K562 (cell line): Measurements from ENCODE around the gene CCDC106. TPM values are rescaled to one million over a fixed set of nuclear protein-coding genes. Genes with fewer than 3 reads are reported as not detected.
A peak's percentile ranks its signal among the peaks of the same experiment; 100 is the strongest.

Experiments
- BCOR ChIP-seq: fragments of 450-650 bp; IDR thresholded peaks from 2 replicates; pipeline ENCODE4 v1.6.1; 2016
- FOXA3 ChIP-seq, 2 experiments: fragments of 450-650 bp in 1 of 2; sonication (generic) in 1 of 2; formaldehyde crosslinking; IDR thresholded peaks in 1 of 2; conservative IDR thresholded peaks in 1 of 2; 2 replicates each; pipeline versions ENCODE4 v1.4.0 to v1.8.0; 2020 to 2022; ENCODE audit warnings: mild to moderate bottlenecking in 2 of 2, missing genetic modification reagents in 1 of 2
- KDM5B ChIP-seq: fragments of 200-600 bp; sonication (generic); IDR thresholded peaks from 2 replicates; pipeline ENCODE4 v1.6.1; 2012; ENCODE audit warnings: low read depth, mild to moderate bottlenecking, moderate library complexity, low read length, control low read depth, inconsistent platforms; ENCODE audit not compliant: insufficient replicate concordance
- NR2C2 ChIP-seq, 2 experiments: fragments of 200-800 bp in 1 of 2; sonication (Bioruptor generic) in 1 of 2; sonication (generic) in 1 of 2; formaldehyde crosslinking in 1 of 2; IDR thresholded peaks; 2 replicates each; pipeline versions ENCODE4 v1.6.1 to v1.8.0; 2016 to 2022; ENCODE audit warnings: mild to moderate bottlenecking in 1 of 2, missing compliant biosample characterization in 1 of 2, missing genetic modification characterization in 1 of 2, missing genetic modification reagents in 1 of 2
- POLR2A ChIP-seq: fragments of 450-650 bp; conservative IDR thresholded peaks from 2 replicates; pipeline ENCODE4 v1.6.1; 2016
- RBM15 ChIP-seq: fragments of 200-400 bp; formaldehyde crosslinking; IDR thresholded peaks from 2 replicates; pipeline ENCODE4 v1.6.1; 2018; ENCODE audit warnings: mild to moderate bottlenecking, low read length, moderate library complexity; ENCODE audit not compliant: insufficient read depth
- polyA plus RNA-seq, 8 experiments: library from polyadenylated mRNA; depleted of rRNA in 4 of 8; stranded (reverse) in 5 of 8; unstranded in 3 of 8; fragments of >200 nt; fragmentation: Nextera tagmentation in 2 of 8; fragmentation: Illumina TruSeq in 1 of 8; extraction: Ambion mirVana in 2 of 8; extraction: Trizol in 1 of 8; gene quantifications; 2 replicates each; pipeline versions ENCODE4 v1.2.1 to v1.2.3, GENCODE V29; 2011 to 2014; ENCODE audit warnings: inconsistent platforms in 1 of 8, missing spikeins in 1 of 8
- total RNA-seq, 7 experiments: library from RNA; depleted of rRNA in 6 of 7; stranded (reverse); fragments of >200 nt in 6 of 7; fragmentation: Illumina TruSeq in 2 of 7; extraction: Trizol in 2 of 7; gene quantifications; 2 replicates each; pipeline versions ENCODE4 v1.2.1 to v1.2.3, GENCODE V29; 2011 to 2021; ENCODE audit warnings: low replicate concordance in 1 of 7
- TF ChIP-seq, protein P1 (sequence below), 2 experiments: fragments of 450-650 bp; formaldehyde crosslinking in 1 of 2; IDR thresholded peaks; 2 replicates each; pipeline versions ENCODE4 v1.4.0 to v1.6.1; 2014 to 2020; ENCODE audit warnings: mild to moderate bottlenecking in 2 of 2, borderline replicate concordance in 1 of 2, low read depth in 1 of 2
- TF ChIP-seq, protein P2 (sequence below): fragments of 150-350 bp; conservative IDR thresholded peaks from 2 replicates; pipeline ENCODE4 v1.6.1; 2014; ENCODE audit warnings: low read length
- TF ChIP-seq, protein P3 (sequence below): sonication (generic); IDR thresholded peaks from 2 replicates; pipeline ENCODE4 v1.6.1; 2016
- TF ChIP-seq, protein P4 (sequence below): fragments of 450-650 bp; IDR thresholded peaks from 2 replicates; pipeline ENCODE4 v1.6.1; 2016; ENCODE audit warnings: low read depth, mild to moderate bottlenecking, moderate library complexity
- TF ChIP-seq, protein P5 (sequence below): fragments of 250-450 bp; sonication (Bioruptor Pico); IDR thresholded peaks from 2 replicates; pipeline ENCODE4 v1.5.0; 2021

The CCDC106 gene
- total and polyA plus RNA-seq, 9 of the 15 experiments (the other 6 are each of a cell fraction or from before 2014, with no cell fraction given) = 0.10 to 27.5 (median 15.0) TPM; not detected in 1

DNA sequence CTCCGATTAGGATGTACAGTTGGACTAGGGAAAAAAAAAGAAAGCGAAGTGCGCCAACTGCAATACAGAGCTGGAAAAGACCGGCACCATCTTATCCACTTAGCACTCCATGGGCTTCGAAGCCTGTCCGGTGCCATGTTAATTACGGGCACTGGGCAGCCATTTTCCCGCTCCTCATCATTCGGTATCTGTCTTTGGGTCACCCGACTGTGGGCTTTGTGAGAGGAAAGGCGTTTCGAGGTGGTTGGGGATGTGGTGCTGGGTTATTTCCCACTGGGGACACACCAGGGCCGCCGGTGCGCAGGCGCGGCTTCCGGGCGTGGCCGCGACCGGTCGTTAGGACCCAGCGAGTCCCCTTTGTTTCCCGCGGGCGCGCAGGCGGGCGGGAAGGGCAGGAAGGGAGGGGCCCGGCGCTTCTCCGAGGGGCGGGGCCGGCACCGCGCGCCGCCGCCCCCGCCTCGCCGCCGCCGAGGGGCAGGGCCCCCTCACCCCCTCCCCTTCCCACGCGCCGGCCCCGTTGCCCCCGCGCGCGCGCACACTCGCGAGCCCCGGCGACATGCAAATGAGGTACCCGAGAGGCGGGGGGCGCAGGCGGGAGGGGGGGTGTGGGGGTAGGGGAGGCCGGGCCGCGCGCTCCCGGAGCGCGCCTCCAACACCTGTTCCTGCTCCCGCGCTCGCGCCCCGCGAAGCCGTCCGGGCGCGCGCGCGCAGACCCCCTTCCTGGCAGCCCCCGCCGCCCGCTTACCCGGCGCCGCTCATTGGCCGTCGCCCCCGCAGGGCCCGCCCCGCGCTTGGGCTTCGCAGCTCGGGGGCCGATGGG, 48.0 kb upstream of the CCDC106 start, which contains the start of gene ZNF524 (continued):
- TF ChIP-seq, protein P1, sequence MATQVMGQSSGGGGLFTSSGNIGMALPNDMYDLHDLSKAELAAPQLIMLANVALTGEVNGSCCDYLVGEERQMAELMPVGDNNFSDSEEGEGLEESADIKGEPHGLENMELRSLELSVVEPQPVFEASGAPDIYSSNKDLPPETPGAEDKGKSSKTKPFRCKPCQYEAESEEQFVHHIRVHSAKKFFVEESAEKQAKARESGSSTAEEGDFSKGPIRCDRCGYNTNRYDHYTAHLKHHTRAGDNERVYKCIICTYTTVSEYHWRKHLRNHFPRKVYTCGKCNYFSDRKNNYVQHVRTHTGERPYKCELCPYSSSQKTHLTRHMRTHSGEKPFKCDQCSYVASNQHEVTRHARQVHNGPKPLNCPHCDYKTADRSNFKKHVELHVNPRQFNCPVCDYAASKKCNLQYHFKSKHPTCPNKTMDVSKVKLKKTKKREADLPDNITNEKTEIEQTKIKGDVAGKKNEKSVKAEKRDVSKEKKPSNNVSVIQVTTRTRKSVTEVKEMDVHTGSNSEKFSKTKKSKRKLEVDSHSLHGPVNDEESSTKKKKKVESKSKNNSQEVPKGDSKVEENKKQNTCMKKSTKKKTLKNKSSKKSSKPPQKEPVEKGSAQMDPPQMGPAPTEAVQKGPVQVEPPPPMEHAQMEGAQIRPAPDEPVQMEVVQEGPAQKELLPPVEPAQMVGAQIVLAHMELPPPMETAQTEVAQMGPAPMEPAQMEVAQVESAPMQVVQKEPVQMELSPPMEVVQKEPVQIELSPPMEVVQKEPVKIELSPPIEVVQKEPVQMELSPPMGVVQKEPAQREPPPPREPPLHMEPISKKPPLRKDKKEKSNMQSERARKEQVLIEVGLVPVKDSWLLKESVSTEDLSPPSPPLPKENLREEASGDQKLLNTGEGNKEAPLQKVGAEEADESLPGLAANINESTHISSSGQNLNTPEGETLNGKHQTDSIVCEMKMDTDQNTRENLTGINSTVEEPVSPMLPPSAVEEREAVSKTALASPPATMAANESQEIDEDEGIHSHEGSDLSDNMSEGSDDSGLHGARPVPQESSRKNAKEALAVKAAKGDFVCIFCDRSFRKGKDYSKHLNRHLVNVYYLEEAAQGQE (IDR thresholded peaks at IDR 0.05; ENCODE audit: borderline replicate concordance) = no peak
- TF ChIP-seq, protein P1 (CRISPR knock-in tag; IDR thresholded peaks at IDR 0.05; ENCODE audit: low read depth) = peak; percentile 70; the same call in 1 of the 2 replicates
- TF ChIP-seq NR2C2 (CRISPR knock-in tag; IDR thresholded peaks at IDR 0.05) (peak; percentile 18; the same call in 1 of the 2 replicates), NR2C2 (tag; IDR thresholded peaks at IDR 0.05) (peak; percentile 98), POLR2A (no peak), RBM15 (no peak), BCOR (0 out of 2 replicates have a peak, but pooled peaks have one; percentile 9), KDM5B (no peak), FOXA3 (CRISPR knock-in tag; conservative IDR thresholded peaks at IDR 0.05 in 1 of 2, IDR thresholded peaks at IDR 0.05 in 1 of 2) (no peak)
- TF ChIP-seq, protein P2, sequence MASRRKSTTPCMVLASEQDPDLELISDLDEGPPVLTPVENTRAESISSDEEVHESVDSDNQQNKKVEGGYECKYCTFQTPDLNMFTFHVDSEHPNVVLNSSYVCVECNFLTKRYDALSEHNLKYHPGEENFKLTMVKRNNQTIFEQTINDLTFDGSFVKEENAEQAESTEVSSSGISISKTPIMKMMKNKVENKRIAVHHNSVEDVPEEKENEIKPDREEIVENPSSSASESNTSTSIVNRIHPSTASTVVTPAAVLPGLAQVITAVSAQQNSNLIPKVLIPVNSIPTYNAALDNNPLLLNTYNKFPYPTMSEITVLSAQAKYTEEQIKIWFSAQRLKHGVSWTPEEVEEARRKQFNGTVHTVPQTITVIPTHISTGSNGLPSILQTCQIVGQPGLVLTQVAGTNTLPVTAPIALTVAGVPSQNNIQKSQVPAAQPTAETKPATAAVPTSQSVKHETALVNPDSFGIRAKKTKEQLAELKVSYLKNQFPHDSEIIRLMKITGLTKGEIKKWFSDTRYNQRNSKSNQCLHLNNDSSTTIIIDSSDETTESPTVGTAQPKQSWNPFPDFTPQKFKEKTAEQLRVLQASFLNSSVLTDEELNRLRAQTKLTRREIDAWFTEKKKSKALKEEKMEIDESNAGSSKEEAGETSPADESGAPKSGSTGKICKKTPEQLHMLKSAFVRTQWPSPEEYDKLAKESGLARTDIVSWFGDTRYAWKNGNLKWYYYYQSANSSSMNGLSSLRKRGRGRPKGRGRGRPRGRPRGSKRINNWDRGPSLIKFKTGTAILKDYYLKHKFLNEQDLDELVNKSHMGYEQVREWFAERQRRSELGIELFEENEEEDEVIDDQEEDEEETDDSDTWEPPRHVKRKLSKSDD = no peak
- TF ChIP-seq, protein P3, sequence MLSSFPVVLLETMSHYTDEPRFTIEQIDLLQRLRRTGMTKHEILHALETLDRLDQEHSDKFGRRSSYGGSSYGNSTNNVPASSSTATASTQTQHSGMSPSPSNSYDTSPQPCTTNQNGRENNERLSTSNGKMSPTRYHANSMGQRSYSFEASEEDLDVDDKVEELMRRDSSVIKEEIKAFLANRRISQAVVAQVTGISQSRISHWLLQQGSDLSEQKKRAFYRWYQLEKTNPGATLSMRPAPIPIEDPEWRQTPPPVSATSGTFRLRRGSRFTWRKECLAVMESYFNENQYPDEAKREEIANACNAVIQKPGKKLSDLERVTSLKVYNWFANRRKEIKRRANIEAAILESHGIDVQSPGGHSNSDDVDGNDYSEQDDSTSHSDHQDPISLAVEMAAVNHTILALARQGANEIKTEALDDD = no peak
- TF ChIP-seq, protein P4, sequence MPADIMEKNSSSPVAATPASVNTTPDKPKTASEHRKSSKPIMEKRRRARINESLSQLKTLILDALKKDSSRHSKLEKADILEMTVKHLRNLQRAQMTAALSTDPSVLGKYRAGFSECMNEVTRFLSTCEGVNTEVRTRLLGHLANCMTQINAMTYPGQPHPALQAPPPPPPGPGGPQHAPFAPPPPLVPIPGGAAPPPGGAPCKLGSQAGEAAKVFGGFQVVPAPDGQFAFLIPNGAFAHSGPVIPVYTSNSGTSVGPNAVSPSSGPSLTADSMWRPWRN = no peak
- TF ChIP-seq, protein P5, sequence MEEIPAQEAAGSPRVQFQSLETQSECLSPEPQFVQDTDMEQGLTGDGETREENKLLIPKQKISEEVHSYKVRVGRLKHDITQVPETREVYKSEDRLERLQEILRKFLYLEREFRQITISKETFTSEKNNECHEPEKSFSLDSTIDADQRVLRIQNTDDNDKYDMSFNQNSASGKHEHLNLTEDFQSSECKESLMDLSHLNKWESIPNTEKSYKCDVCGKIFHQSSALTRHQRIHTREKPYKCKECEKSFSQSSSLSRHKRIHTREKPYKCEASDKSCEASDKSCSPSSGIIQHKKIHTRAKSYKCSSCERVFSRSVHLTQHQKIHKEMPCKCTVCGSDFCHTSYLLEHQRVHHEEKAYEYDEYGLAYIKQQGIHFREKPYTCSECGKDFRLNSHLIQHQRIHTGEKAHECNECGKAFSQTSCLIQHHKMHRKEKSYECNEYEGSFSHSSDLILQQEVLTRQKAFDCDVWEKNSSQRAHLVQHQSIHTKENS (CRISPR knock-in tag) = no peak
